ENCODE data around the gene HYOU1.

DNA sequence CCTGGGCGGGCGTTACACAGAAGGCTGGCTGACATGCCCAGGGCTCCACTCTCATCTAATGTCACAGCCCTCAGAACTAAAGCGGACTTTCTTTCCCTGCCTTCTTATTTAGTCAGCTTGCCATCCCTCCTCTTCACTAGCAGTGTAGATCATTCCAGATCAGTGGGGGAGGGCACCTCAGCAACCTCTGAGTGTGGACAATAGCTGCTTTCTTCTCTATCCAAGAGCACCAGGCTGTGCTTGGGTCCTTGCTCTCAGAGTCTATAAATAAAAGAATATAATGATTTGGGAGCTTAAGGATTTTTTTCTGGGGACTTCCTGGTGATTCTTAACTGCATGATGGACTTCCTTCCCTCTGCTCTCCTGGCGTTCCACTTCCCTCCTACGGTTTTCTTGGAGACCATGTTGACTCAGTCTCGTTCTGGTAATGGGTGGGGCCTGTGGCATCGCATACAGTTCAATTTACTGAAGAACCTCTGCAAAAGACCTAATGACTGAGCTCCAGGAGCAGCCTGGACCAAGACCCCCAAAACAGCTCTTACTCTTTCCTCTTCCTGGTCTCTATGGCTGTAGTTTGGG is 24.8 kb upstream of the HYOU1 start:
- TF ChIP-seq, protein P1, sequence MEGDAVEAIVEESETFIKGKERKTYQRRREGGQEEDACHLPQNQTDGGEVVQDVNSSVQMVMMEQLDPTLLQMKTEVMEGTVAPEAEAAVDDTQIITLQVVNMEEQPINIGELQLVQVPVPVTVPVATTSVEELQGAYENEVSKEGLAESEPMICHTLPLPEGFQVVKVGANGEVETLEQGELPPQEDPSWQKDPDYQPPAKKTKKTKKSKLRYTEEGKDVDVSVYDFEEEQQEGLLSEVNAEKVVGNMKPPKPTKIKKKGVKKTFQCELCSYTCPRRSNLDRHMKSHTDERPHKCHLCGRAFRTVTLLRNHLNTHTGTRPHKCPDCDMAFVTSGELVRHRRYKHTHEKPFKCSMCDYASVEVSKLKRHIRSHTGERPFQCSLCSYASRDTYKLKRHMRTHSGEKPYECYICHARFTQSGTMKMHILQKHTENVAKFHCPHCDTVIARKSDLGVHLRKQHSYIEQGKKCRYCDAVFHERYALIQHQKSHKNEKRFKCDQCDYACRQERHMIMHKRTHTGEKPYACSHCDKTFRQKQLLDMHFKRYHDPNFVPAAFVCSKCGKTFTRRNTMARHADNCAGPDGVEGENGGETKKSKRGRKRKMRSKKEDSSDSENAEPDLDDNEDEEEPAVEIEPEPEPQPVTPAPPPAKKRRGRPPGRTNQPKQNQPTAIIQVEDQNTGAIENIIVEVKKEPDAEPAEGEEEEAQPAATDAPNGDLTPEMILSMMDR (IDR thresholded peaks at IDR 0.05 in 8 of 11, conservative IDR thresholded peaks at IDR 0.05 in 3 of 11): no peak
- no peak for TF ChIP-seq POLR2A (IDR thresholded peaks at IDR 0.05)
- TF ChIP-seq POLR2AphosphoS5 (IDR thresholded peaks at IDR 0.05): no peak
